Ishikawa (cell line): Measurements from ENCODE around the gene SLC17A9.
A peak's percentile ranks its signal among the peaks of the same experiment; 100 is the strongest.

ENCODE experiments used
- CEBPB ChIP-seq: IDR thresholded peaks from 2 replicates; pipeline ENCODE4 v1.6.1; 2012
- CREB1 ChIP-seq: IDR thresholded peaks from 2 replicates; pipeline ENCODE4 v1.6.1; 2012; ENCODE audit warnings: low read depth
- EGR1 ChIP-seq: IDR thresholded peaks from 2 replicates; pipeline ENCODE4 v1.6.1; 2012
- EP300 ChIP-seq: IDR thresholded peaks from 2 replicates; pipeline ENCODE4 v1.6.1; 2012; ENCODE audit warnings: borderline replicate concordance
- FOXM1 ChIP-seq: IDR thresholded peaks from 2 replicates; pipeline ENCODE4 v1.6.1; 2012; ENCODE audit warnings: low read depth, borderline replicate concordance
- NFIC ChIP-seq: IDR thresholded peaks from 2 replicates; pipeline ENCODE4 v1.6.1; 2012
- RAD21 ChIP-seq: IDR thresholded peaks from 2 replicates; pipeline ENCODE4 v1.6.1; 2012; ENCODE audit warnings: low read depth
- TAF1 ChIP-seq: IDR thresholded peaks from 2 replicates; pipeline ENCODE4 v1.6.1; 2012; ENCODE audit warnings: low read depth, mild to moderate bottlenecking
- TCF12 ChIP-seq: IDR thresholded peaks from 2 replicates; pipeline ENCODE4 v1.6.1; 2012; ENCODE audit warnings: low read depth
- TEAD4 ChIP-seq: IDR thresholded peaks from 2 replicates; pipeline ENCODE4 v1.6.1; 2012
- YY1 ChIP-seq: IDR thresholded peaks from 2 replicates; pipeline ENCODE4 v1.6.1; 2012; ENCODE audit warnings: low read depth
- ZBTB7A ChIP-seq: IDR thresholded peaks from 2 replicates; pipeline ENCODE4 v1.6.1; 2012; ENCODE audit warnings: low read depth
- TF ChIP-seq, protein P1 (sequence below): IDR thresholded peaks from 2 replicates; pipeline ENCODE4 v1.6.1; 2012; ENCODE audit warnings: low read depth, mild to moderate bottlenecking
- TF ChIP-seq, protein P2 (sequence below): IDR thresholded peaks from 2 replicates; pipeline ENCODE4 v1.6.1; 2012
- TF ChIP-seq, protein P3 (sequence below): IDR thresholded peaks from 2 replicates; pipeline ENCODE4 v1.6.1; 2012

SLC17A9 gene

DNA sequence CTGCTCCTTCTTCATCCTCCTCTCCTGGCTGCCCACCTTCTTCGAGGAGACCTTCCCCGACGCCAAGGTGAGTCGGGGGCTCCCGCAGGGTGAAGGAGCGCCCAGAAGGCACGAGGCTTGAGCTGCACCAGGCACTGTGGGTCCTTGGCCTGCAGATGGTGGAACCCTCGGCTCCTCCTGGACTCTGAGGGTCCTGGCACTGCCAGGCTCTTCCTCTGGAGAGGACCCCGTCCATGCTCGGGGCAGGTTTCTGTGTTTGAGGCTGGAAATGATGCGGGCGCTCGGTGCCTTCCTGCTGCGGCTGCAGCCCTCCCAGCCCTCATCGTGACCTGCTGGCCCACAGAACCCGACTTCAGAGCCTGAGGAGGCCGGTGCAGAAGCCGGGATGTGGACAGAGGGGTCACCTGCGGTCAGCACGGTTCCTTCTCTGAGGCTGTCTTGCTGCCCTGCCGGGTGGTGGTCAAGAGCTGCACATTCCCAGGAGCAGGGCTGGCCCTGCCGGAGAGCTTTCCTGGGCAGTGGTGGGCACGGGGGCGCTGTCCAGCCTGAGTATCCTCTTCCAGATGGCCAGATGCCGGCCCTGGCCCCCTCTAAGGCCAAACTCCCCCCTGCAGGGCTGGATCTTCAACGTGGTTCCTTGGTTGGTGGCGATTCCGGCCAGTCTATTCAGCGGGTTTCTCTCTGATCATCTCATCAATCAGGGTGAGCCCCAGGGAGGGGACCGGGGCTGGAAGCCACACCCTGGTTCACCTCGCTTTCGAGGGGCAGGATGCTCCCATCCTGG lies 11.3 kb downstream of the SLC17A9 start:
- no peak for TF ChIP-seq NFIC
- TF ChIP-seq, protein P1, sequence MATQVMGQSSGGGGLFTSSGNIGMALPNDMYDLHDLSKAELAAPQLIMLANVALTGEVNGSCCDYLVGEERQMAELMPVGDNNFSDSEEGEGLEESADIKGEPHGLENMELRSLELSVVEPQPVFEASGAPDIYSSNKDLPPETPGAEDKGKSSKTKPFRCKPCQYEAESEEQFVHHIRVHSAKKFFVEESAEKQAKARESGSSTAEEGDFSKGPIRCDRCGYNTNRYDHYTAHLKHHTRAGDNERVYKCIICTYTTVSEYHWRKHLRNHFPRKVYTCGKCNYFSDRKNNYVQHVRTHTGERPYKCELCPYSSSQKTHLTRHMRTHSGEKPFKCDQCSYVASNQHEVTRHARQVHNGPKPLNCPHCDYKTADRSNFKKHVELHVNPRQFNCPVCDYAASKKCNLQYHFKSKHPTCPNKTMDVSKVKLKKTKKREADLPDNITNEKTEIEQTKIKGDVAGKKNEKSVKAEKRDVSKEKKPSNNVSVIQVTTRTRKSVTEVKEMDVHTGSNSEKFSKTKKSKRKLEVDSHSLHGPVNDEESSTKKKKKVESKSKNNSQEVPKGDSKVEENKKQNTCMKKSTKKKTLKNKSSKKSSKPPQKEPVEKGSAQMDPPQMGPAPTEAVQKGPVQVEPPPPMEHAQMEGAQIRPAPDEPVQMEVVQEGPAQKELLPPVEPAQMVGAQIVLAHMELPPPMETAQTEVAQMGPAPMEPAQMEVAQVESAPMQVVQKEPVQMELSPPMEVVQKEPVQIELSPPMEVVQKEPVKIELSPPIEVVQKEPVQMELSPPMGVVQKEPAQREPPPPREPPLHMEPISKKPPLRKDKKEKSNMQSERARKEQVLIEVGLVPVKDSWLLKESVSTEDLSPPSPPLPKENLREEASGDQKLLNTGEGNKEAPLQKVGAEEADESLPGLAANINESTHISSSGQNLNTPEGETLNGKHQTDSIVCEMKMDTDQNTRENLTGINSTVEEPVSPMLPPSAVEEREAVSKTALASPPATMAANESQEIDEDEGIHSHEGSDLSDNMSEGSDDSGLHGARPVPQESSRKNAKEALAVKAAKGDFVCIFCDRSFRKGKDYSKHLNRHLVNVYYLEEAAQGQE = 0 out of 2 replicates have a peak, but pooled peaks have one; percentile 16

DNA sequence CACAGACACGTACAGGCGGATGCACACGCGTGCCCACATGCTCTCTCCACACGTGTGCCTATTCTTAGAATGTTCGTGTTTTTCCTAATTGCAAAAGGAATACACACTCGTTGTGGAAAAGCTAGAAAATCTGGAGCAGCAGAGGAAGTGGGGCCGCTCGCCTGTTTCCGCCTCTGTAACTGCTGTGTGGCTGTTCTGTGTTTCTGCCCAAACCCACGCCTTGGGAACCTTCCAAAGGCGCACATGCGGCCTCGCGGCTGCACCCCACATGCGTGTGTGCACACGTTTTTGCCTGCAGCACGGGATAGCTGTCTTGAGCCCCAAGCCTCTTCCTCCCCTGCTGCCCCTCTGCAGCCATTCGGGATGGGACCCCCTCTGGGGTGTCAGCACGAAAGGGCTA lies 12.2 kb downstream of the SLC17A9 start:
- TF ChIP-seq CEBPB (no peak), ZBTB7A (no peak)
- TF ChIP-seq, protein P2, sequence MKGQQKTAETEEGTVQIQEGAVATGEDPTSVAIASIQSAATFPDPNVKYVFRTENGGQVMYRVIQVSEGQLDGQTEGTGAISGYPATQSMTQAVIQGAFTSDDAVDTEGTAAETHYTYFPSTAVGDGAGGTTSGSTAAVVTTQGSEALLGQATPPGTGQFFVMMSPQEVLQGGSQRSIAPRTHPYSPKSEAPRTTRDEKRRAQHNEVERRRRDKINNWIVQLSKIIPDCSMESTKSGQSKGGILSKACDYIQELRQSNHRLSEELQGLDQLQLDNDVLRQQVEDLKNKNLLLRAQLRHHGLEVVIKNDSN = no peak

DNA sequence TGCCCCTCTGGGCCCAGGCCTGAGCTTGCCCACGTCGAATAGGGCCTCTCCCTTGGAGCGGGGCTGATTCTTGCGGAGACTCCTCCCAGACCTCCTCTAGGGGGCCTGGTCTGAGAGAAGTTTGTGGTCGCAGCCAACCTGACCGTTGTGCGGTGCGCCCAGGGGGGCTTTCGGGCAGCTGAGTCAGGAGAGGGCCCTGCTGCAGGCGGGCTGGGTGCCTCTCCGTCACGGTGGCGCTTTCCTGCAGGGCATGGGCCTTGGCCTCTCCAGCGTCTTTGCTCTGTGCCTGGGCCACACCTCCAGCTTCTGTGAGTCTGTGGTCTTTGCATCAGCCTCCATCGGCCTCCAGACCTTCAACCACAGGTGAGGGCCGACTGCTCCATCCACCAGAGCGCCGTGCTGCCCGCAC lies 12.9 kb downstream of the SLC17A9 start:
- TF ChIP-seq TEAD4 (no peak), CEBPB (no peak), CREB1 (no peak), FOXM1 (no peak), TAF1 (no peak), NFIC (no peak), RAD21 (no peak), YY1 (no peak), TCF12 (no peak), EGR1 (no peak), ZBTB7A (no peak), EP300 (no peak)
- TF ChIP-seq, protein P2 = no peak
- TF ChIP-seq, protein P3, sequence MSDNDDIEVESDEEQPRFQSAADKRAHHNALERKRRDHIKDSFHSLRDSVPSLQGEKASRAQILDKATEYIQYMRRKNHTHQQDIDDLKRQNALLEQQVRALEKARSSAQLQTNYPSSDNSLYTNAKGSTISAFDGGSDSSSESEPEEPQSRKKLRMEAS = no peak
- TF ChIP-seq, protein P1 = no peak

DNA sequence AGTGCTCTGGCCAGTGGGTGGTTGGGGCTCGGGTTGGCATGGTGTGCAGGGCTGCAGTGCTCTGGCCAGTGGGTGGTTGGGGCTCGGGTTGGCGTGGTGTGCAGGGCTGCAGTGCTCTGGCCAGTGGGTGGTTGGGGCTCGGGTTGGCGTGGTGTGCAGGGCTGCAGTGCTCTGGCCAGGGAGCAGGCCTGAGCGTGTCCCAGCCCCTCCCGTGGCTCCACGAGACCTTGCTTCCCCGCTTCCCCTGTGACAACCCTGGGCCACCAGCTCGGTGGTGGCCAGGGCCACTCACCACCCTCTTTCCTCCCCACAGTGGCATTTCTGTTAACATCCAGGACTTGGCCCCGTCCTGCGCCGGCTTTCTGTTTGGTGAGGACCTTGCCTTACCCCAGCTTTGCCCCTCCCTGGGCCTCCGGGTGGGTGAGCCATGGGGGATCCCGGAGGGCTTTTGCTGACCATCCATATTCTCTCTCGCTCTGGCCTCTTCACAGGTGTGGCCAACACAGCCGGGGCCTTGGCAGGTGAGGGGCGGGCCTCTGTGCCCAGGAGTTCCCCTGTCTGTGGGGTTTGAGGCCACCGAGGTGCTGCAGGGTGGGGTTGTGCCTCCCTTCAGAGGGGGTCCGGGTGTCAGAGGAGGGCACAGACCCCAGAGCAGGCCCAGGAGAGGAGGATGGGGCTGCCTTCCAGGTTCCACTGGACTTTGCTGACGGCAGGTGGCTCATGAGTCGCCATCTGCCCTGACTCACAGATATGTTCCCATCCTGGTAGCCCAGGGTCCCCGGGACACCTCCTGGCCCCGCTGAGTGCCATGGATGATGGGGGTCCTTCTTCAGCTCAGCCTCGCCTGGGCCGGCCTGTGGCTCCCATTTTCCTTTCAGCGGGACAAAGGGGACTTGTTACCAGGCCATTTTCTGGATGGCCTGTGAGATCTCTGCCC lies 14.0 kb downstream of the SLC17A9 start:
- TF ChIP-seq FOXM1 = no peak
- TF ChIP-seq, protein P2 = no peak

DNA sequence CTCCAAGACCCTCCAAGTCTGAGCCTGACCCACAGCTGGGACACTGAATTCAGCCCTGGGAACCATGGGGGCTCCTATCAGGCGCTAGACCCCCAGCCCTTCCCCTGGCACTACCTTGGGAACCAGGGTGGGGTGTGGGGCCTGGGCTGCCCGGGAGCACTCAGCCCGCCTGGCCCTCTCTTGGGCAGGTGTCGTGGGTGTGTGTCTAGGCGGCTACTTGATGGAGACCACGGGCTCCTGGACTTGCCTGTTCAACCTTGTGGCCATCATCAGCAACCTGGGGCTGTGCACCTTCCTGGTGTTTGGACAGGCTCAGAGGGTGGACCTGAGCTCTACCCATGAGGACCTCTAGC lies 14.6 kb downstream of the SLC17A9 start:
- TF ChIP-seq, protein P3 = no peak
- TF ChIP-seq, protein P1 = no peak
- TF ChIP-seq TAF1 (no peak), CEBPB (no peak), EP300 (no peak), EGR1 (no peak), FOXM1 (no peak), CREB1 (no peak), ZBTB7A (no peak), YY1 (no peak), TEAD4 (no peak), NFIC (no peak)
- TF ChIP-seq, protein P2 = no peak
